Lung (tissue), 12 donors: ENCODE results near the gene PRLR. TPM values are rescaled to one million over a fixed set of nuclear protein-coding genes. Genes with fewer than 3 reads are reported as not detected.

Source experiments
- ATAC-seq: fragments of 200-7000 bp; cut with Tn5 transposase; one replicate; pipeline ENCODE4 v1.9.1; 2020; ENCODE audit warnings: moderate number of reproducible peaks; ENCODE audit not compliant: insufficient read depth, low FRiP score
- DNase-seq, 3 donors: peaks; one replicate each; pipeline ENCODE4 v3.0.0-alpha.2; 2013 to 2017
- H3K27ac ChIP-seq, 2 donors: one replicate each; pipeline ENCODE4 v1.5.1; 2013; ENCODE audit warnings: mild to moderate bottlenecking in 2 of 2, moderate library complexity in 2 of 2, control low read depth in 1 of 2, inconsistent platforms in 1 of 2, low read depth in 1 of 2, low read length in 1 of 2
- H3K27me3 ChIP-seq, 3 donors: one replicate each; pipeline ENCODE4 v1.5.1; 2013; ENCODE audit warnings: low read length in 2 of 3; ENCODE audit not compliant: control insufficient read depth in 3 of 3, insufficient read depth in 3 of 3
- H3K36me3 ChIP-seq, 4 donors: one replicate each; pipeline ENCODE4 v1.5.1; 2013; ENCODE audit warnings: low read length in 4 of 4, mild to moderate bottlenecking in 1 of 4, moderate library complexity in 1 of 4; ENCODE audit not compliant: control insufficient read depth in 4 of 4, insufficient read depth in 4 of 4
- H3K4me1 ChIP-seq, 5 donors: one replicate each; pipeline ENCODE4 v1.5.1; 2013; ENCODE audit warnings: low read length in 5 of 5, mild to moderate bottlenecking in 2 of 5, moderate library complexity in 1 of 5; ENCODE audit not compliant: control insufficient read depth in 5 of 5, insufficient read depth in 5 of 5
- H3K4me3 ChIP-seq: one replicate; pipeline ENCODE4 v1.5.1; 2013; ENCODE audit warnings: mild to moderate bottlenecking, control low read depth, moderate library complexity
- H3K9ac ChIP-seq, 2 donors: one replicate each; pipeline ENCODE4 v1.5.1; 2013; ENCODE audit warnings: low read length in 2 of 2, control low read depth in 1 of 2; ENCODE audit not compliant: insufficient read depth in 1 of 2
- H3K9me3 ChIP-seq, 4 donors: one replicate each; pipeline ENCODE4 v1.5.1; 2013; ENCODE audit warnings: low read length in 3 of 4, mild to moderate bottlenecking in 1 of 4, moderate library complexity in 1 of 4; ENCODE audit not compliant: control insufficient read depth in 4 of 4, insufficient read depth in 3 of 4
- CTCF ChIP-seq: IDR thresholded peaks from 2 replicates; pipeline ENCODE4 v1.5.1; 2012; ENCODE audit warnings: mild to moderate bottlenecking; ENCODE audit errors: control extremely low read depth, extremely low read depth
- WGBS, 2 donors: extraction: QIAGEN DNeasy Blood & Tissue Kit; methylation state at CpG; one replicate each; pipeline ENCODE4 v1.1.7; 2013; 5-methylcytosine and 5-hydroxymethylcytosine counted together
- polyA plus RNA-seq, 2 donors: library from polyadenylated mRNA; stranded (reverse); fragments of 200-250 nt; gene quantifications; one replicate each; pipeline ENCODE4 v1.2.1, GENCODE V29; 2013
- total RNA-seq, 2 donors: library from RNA; depleted of rRNA in 1 of 2; stranded (reverse); fragments of >200 nt in 1 of 2; gene quantifications; one replicate each; pipeline ENCODE4 v1.2.1, GENCODE V29; 2014 to 2021
- donor health status: control.
- donor health status: control.
- donor health status: Bipolar disorder and iron deficiency.
- donor health status: healthy.
- donor health status: DM: yes; HTN: yes; CAD: no.

Gene PRLR
- total and polyA plus RNA-seq, 4 donors: 0.02 to 3.4 (median 0.76) TPM

GRCh38 chr5:35158204-35158603 is 72.1 kb downstream of the PRLR start:
- TF ChIP-seq CTCF: no peak
- Histone ChIP-seq H3K4me3 (no peak overlapping the region), H3K27me3 (no peaks in the 10 kb centered on the region), H3K36me3 (no peaks in the 10 kb centered on the region), H3K9ac (no peak overlapping the region), H3K9me3 (peaks cover 0 to 1% (median 0%) of the 10 kb centered on the region in 4 donors), H3K4me1 (peaks cover 0 to 13% (median 8%) of the 10 kb centered on the region in 5 donors), H3K27ac (no peak overlapping the region)
- ATAC-seq: no peak
- DNase-seq: no peak
- 57 to 74% methylated on average over 3 of the region's 3 CpGs for WGBS, 2 donors

GRCh38 chr5:35153375-35153932 is 76.8 kb downstream of the PRLR start:
- ATAC-seq: no peak
- no peaks in the 10 kb centered on the region for H3K36me3 ChIP-seq
- no peak overlapping the region for H3K27ac ChIP-seq
- no peak overlapping the region for H3K9ac ChIP-seq
- H3K4me1 ChIP-seq: peaks cover 0 to 12% (median 3%) of the 10 kb centered on the region in 5 donors
- H3K4me3 ChIP-seq: no peak overlapping the region
- 41 to 47% methylated on average over 2 of the region's 2 CpGs for WGBS, 2 donors
- no peaks in the 10 kb centered on the region for H3K27me3 ChIP-seq
- peaks cover 0 to 1% (median 0%) of the 10 kb centered on the region in 4 donors for H3K9me3 ChIP-seq
- no peak for TF ChIP-seq CTCF
- peak in 1 of 3 donors; percentile 19 for DNase-seq

- no peak for TF ChIP-seq CTCF
- peaks cover 0 to 12% (median 2%) of the 10 kb centered on the region in 5 donors for H3K4me1 ChIP-seq
- no peak overlapping the region for H3K4me3 ChIP-seq
- WGBS, 2 donors: 74 to 84% methylated on average over 1 of the region's 1 CpG
- no peak for DNase-seq
- no peaks in the 10 kb centered on the region for H3K36me3 ChIP-seq
- ATAC-seq: no peak
- H3K9ac ChIP-seq: no peak overlapping the region
- peaks cover 0 to 1% (median 0%) of the 10 kb centered on the region in 4 donors for H3K9me3 ChIP-seq
- no peaks in the 10 kb centered on the region for H3K27me3 ChIP-seq
- no peak overlapping the region for H3K27ac ChIP-seq
Observed at GRCh38 chr5:35152733-35153132, 77.6 kb downstream of the PRLR start.
